ENCODE measurements around the gene CUBN.

Gene CUBN

DNA sequence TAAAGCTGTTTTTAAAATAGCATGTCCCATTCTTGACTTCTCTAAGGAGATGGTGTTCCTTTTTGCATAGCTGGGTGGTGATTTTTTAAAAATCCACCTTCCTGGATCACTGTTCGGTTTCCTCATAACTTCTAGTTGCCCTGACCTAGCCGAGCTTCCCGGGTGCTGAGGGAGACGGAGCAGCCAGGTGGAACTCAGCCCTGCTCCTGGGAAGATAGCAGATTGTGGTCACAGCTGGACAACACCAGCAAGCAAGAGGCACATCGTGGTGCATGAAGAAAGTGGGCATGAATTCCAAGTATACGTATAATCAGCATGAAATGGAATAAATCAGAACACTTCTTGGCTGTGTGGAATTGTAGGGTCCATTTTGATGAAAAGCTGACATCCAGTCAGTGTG, 238.9 kb downstream of the CUBN start (continued):
- TF ChIP-seq, protein P1, sequence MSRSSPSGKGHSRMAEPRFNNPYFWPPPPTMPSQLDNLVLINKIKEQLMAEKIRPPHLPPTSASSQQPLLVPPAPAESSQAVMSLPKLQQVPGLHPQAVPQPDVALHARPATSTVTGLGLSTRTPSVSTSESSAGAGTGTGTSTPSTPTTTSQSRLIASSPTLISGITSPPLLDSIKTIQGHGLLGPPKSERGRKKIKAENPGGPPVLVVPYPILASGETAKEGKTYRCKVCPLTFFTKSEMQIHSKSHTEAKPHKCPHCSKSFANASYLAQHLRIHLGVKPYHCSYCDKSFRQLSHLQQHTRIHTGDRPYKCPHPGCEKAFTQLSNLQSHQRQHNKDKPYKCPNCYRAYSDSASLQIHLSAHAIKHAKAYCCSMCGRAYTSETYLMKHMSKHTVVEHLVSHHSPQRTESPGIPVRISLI (tag by site-specific recombination; IDR thresholded peaks at IDR 0.05): no peak
- TF ChIP-seq ZNF302 (tag by site-specific recombination; IDR thresholded peaks at IDR 0.05; ENCODE audit: low read depth) (no peak), ZNF626 (tag by site-specific recombination; IDR thresholded peaks at IDR 0.05) (no peak), ZNF112 (tag by site-specific recombination; IDR thresholded peaks at IDR 0.05) (no peak), ZNF2 (tag by site-specific recombination; IDR thresholded peaks at IDR 0.05) (no peak)
- TF ChIP-seq, protein P2, sequence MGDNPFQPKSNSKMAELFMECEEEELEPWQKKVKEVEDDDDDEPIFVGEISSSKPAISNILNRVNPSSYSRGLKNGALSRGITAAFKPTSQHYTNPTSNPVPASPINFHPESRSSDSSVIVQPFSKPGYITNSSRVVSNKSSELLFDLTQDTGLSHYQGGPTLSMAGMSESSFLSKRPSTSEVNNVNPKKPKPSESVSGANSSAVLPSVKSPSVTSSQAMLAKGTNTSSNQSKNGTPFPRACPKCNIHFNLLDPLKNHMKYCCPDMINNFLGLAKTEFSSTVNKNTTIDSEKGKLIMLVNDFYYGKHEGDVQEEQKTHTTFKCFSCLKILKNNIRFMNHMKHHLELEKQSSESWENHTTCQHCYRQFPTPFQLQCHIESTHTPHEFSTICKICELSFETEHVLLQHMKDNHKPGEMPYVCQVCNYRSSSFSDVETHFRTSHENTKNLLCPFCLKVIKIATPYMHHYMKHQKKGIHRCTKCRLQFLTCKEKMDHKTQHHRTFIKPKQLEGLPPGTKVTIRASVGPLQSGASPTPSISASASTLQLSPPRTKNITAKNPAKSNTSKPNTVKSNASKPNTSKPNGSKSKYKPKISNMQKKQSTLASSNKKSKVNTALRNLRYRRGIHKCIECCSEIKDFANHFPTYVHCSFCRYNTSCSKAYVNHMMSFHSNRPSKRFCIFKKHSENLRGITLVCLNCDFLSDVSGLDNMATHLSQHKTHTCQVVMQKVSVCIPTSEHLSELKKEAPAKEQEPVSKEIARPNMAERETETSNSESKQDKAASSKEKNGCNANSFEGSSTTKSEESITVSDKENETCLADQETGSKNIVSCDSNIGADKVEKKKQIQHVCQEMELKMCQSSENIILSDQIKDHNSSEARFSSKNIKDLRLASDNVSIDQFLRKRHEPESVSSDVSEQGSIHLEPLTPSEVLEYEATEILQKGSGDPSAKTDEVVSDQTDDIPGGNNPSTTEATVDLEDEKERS (tag by site-specific recombination; IDR thresholded peaks at IDR 0.05): no peak

DNA sequence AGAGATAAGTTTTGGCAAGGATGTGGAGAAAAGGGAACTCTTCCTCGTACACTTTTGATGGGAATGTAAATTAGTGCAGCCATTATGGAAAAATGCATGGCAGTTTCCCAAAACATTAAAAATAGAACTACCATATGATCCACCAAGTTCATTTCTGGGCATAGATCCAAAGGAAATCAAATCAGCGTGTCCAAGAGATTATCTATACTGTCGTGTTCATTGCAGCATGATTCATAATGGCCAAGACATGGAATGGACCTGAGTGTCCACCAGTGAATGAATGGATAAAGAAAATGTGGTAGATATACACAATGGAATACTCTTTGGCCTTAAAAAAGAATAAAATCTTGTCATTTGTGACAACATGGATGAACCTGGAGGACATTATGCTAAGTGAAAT, 242.0 kb downstream of the CUBN start:
- ChIA-PET POLR2A (no interaction called here), CTCF (interaction anchor here (0.7 kb wide), 1 partner anchor 340 kb away, joined by 6 read pairs; the partner anchor contains the start of gene VIM)
- Histone ChIP-seq H3K9me3 (ENCODE audit: control insufficient read depth, insufficient read depth, low read depth, low read length) (no peaks in the 10 kb centered on the region), H3K4me3 (ENCODE audit: low read depth, low read length) (no peak overlapping the region), H3K36me3 (ENCODE audit: control insufficient read depth in 2 of 2, insufficient read depth in 1 of 2, low read length in 2 of 2) (no peaks in the 10 kb centered on the region), H3K27ac (ENCODE audit: extremely low read depth, low read depth, low read length) (no peak overlapping the region), H3K4me1 (ENCODE audit: control insufficient read depth, insufficient read depth, low read length) (no peaks in the 10 kb centered on the region)
- TF ChIP-seq ZIC2 (tag by site-specific recombination; IDR thresholded peaks at IDR 0.05) (no peak), ZEB2 (tag by site-specific recombination; IDR thresholded peaks at IDR 0.05) (0 out of 2 replicates have a peak, but pooled peaks have one; percentile 18), ZNF707 (tag by site-specific recombination; IDR thresholded peaks at IDR 0.05) (no peak), SP7 (tag by site-specific recombination; IDR thresholded peaks at IDR 0.05) (no peak), ZNF501 (tag by site-specific recombination; IDR thresholded peaks at IDR 0.05) (no peak)
- TF ChIP-seq, protein P3, sequence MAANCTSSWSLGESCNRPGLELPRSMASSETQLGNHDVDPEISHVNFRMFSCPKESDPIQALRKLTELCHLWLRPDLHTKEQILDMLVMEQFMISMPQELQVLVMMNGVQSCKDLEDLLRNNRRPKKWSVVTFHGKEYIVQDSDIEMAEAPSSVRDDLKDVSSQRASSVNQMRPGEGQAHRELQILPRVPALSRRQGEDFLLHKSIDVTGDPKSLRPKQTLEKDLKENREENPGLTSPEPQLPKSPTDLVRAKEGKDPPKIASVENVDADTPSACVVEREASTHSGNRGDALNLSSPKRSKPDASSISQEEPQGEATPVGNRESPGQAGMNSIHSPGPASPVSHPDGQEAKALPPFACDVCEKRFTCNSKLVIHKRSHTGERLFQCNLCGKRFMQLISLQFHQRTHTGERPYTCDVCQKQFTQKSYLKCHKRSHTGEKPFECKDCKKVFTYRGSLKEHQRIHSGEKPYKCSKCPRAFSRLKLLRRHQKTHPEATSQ (tag by site-specific recombination; IDR thresholded peaks at IDR 0.05): no peak

DNA sequence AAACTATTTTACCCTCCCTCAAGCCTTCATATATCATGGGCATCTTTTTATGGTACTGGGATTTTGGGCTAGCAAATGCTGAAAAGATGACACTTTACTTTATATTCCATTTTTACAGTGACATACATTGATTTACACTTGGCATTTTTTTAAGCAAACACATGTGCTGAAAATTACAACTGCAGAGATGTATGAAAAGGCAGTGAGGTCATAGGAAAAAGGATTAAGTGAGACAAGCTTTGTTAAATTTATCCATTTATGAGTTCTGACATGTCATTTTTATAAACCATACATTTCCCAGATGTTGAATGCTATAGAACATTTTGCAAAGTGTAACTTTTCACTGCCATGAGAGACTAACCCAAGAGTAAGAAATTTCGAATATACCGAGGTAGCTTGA, 243.6 kb downstream of the CUBN start:
- H3K4me1 ChIP-seq (ENCODE audit: control insufficient read depth, insufficient read depth, low read length): no peaks in the 10 kb centered on the region
- H3K27ac ChIP-seq (ENCODE audit: extremely low read depth, low read depth, low read length): no peak overlapping the region
- ChIA-PET CTCF (interaction anchor here (1.1 to 1.8 kb wide), 2 partner anchors 9 to 33 kb away, joined by 4 to 5 read pairs; no protein-coding TSS in a partner anchor), POLR2A (no interaction called here)
- H3K4me3 ChIP-seq (ENCODE audit: low read depth, low read length): no peak overlapping the region
- no peaks in the 10 kb centered on the region for H3K36me3 ChIP-seq (ENCODE audit: control insufficient read depth in 2 of 2, insufficient read depth in 1 of 2, low read length in 2 of 2)
- no peak for TF ChIP-seq GLIS2 (tag by site-specific recombination; IDR thresholded peaks at IDR 0.05)
- no peak for TF ChIP-seq SETDB1 (IDR thresholded peaks at IDR 0.05; ENCODE audit: insufficient read length, low read length)
- TF ChIP-seq ZNF670 (tag by site-specific recombination; IDR thresholded peaks at IDR 0.05; ENCODE audit: low read depth): no peak
- TF ChIP-seq ZNF112 (tag by site-specific recombination; IDR thresholded peaks at IDR 0.05): no peak
- TF ChIP-seq, protein P4, sequence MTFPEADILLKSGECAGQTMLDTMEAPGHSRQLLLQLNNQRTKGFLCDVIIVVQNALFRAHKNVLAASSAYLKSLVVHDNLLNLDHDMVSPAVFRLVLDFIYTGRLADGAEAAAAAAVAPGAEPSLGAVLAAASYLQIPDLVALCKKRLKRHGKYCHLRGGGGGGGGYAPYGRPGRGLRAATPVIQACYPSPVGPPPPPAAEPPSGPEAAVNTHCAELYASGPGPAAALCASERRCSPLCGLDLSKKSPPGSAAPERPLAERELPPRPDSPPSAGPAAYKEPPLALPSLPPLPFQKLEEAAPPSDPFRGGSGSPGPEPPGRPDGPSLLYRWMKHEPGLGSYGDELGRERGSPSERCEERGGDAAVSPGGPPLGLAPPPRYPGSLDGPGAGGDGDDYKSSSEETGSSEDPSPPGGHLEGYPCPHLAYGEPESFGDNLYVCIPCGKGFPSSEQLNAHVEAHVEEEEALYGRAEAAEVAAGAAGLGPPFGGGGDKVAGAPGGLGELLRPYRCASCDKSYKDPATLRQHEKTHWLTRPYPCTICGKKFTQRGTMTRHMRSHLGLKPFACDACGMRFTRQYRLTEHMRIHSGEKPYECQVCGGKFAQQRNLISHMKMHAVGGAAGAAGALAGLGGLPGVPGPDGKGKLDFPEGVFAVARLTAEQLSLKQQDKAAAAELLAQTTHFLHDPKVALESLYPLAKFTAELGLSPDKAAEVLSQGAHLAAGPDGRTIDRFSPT (tag by site-specific recombination; IDR thresholded peaks at IDR 0.05): no peak
- no peak for TF ChIP-seq ZNF610 (tag by site-specific recombination; IDR thresholded peaks at IDR 0.05; ENCODE audit: borderline replicate concordance)
- H3K9me3 ChIP-seq (ENCODE audit: control insufficient read depth, insufficient read depth, low read depth, low read length): no peaks in the 10 kb centered on the region
